Measurements from ENCODE around the gene CREG1.
"Not testable (repeated sequence)": the region's sequence is repeated elsewhere in the genome, so short reads cannot be mapped to it uniquely, and the experiment has no call there.

The CREG1 gene

GRCh38 chr1:167563579-167564246 is 10.2 kb upstream of the CREG1 start:
- no peak for DNase-seq

- no peak for DNase-seq
These were observed 9.1 kb upstream of the CREG1 start for GRCh38 chr1:167562702-167563101.

- no peak for DNase-seq
These were observed 8.2 kb upstream of the CREG1 start for GRCh38 chr1:167561753-167562152.

- DNase-seq: peak; percentile 79 to 83
These were observed 2.6 kb upstream of the CREG1 start for GRCh38 chr1:167555971-167556714.

- not testable (repeated sequence) for DNase-seq
These were observed 1.5 kb upstream of the CREG1 start for GRCh38 chr1:167555072-167555471.

- no peak for DNase-seq
These were observed 642 bp upstream of the CREG1 start for GRCh38 chr1:167554028-167554779.

GRCh38 chr1:167551362-167551761 is 2.2 kb downstream of the CREG1 start:
- no peak for DNase-seq

- DNase-seq: no peak
These were observed 5.3 kb downstream of the CREG1 start for GRCh38 chr1:167548059-167548932.

GRCh38 chr1:167546935-167547334 is 6.6 kb downstream of the CREG1 start:
- no peak for DNase-seq

- no peak for DNase-seq
These were observed 8.2 kb downstream of the CREG1 start for GRCh38 chr1:167545349-167545748.

GRCh38 chr1:167544447-167545093 is 9.0 kb downstream of the CREG1 start:
- no peak for DNase-seq

- no peak for DNase-seq
These were observed 10.2 kb downstream of the CREG1 start for GRCh38 chr1:167543199-167543990.

GRCh38 chr1:167542109-167543032 is 11.2 kb downstream of the CREG1 start:
- DNase-seq: no peak

GRCh38 chr1:167541610-167542009 is 12.0 kb downstream of the CREG1 start:
- no peak for DNase-seq

GRCh38 chr1:167541003-167541402 is 12.6 kb downstream of the CREG1 start:
- no peak for DNase-seq

GRCh38 chr1:167538657-167539056 is 14.9 kb downstream of the CREG1 start:
- DNase-seq: no peak

- peak; percentile 69 to 74 for DNase-seq
These were observed 19.7 kb downstream of the CREG1 start for GRCh38 chr1:167533851-167534300.

GRCh38 chr1:167532964-167533824 is 20.4 kb downstream of the CREG1 start:
- no peak for DNase-seq

GRCh38 chr1:167532375-167532774 is 21.2 kb downstream of the CREG1 start:
- no peak for DNase-seq
